Caco-2 (cell line): ENCODE results near the gene IRF1. TPM values are rescaled to one million over a fixed set of nuclear protein-coding genes. Genes with fewer than 3 reads are reported as not detected.

Experiments used
- BruUV-seq: library from RNA; stranded (reverse); fragments of 400-500 nt; replicated peaks from 2 replicates; lab custom pipeline; 2021; lab: Mats Ljungman, UMichigan
- CTCF ChIA-PET: fragments of 300-600 bp; sonication (Branson Sonifier 250); formaldehyde crosslinking; loops from one replicate; lab custom pipeline; 2022; ENCODE audit warnings: antibody characterized with exemption; lab: Charles Lee
- POLR2A ChIA-PET: fragments of 300-600 bp; sonication (Branson Sonifier 250); formaldehyde crosslinking; loops from one replicate; lab custom pipeline; 2022; ENCODE audit warnings: antibody characterized with exemption; lab: Charles Lee
- DNase-seq, 2 experiments: peaks; one replicate each; pipeline versions ENCODE4 v3.0.0 to v3.0.0-alpha.2; 2020 to 2022
- H3K27me3 ChIP-seq: replicated peaks from 2 replicates; pipeline ENCODE4 v1.6.0; 2011; ENCODE audit warnings: low read length; ENCODE audit not compliant: control insufficient read depth, insufficient read depth
- H3K36me3 ChIP-seq: 2 replicates; pipeline ENCODE4 v1.5.1; 2011; ENCODE audit warnings: low read length; ENCODE audit not compliant: control insufficient read depth, insufficient read depth
- H3K4me1 ChIP-seq: fragments of 250-450 bp; sonication (Bioruptor Pico); 2 replicates; pipeline ENCODE4 v1.5.1; 2020; ENCODE audit warnings: mild to moderate bottlenecking
- H3K4me3 ChIP-seq: 2 replicates; pipeline ENCODE4 v1.5.1; 2011; ENCODE audit warnings: low read depth, mild to moderate bottlenecking, control low read depth, low read length
- H3K9me3 ChIP-seq: fragments of 250-450 bp; sonication (Bioruptor Pico); 2 replicates; pipeline ENCODE4 v1.5.1; 2020; ENCODE audit warnings: mild to moderate bottlenecking, moderate library complexity
- H3K27ac Mint-ChIP-seq: one replicate; pipeline ENCODE4 v1.8.0; 2022; ENCODE audit warnings: mixed read lengths; ENCODE audit not compliant: unreplicated experiment
- H3K27me3 Mint-ChIP-seq: one replicate; pipeline ENCODE4 v1.8.0; 2022; ENCODE audit warnings: mixed read lengths; ENCODE audit not compliant: insufficient read depth, unreplicated experiment
- H3K36me3 Mint-ChIP-seq: one replicate; pipeline ENCODE4 v1.8.0; 2022; ENCODE audit warnings: mild to moderate bottlenecking, mixed read lengths; ENCODE audit not compliant: insufficient read depth, unreplicated experiment
- H3K4me1 Mint-ChIP-seq: one replicate; pipeline ENCODE4 v1.8.0; 2022; ENCODE audit warnings: low read depth, mixed read lengths; ENCODE audit not compliant: unreplicated experiment
- H3K4me3 Mint-ChIP-seq: one replicate; pipeline ENCODE4 v1.8.0; 2022; ENCODE audit warnings: mild to moderate bottlenecking, moderate library complexity, mixed read lengths; ENCODE audit not compliant: unreplicated experiment
- H3K9me3 Mint-ChIP-seq: one replicate; pipeline ENCODE4 v1.8.0; 2022; ENCODE audit warnings: mixed read lengths; ENCODE audit not compliant: unreplicated experiment
- CTCF ChIP-seq, 2 experiments: fragments of 200-600 bp in 1 of 2; IDR thresholded peaks; 1 replicate in 1 of 2; 2 replicates in 1 of 2; pipeline versions ENCODE4 v1.5.1 to v1.8.0; 2011 to 2022; ENCODE audit warnings: antibody characterized with exemption in 1 of 2, control low read depth in 1 of 2, inconsistent platforms in 1 of 2, low read depth in 1 of 2, low read length in 1 of 2, mild to moderate bottlenecking in 1 of 2, moderate library complexity in 1 of 2; ENCODE audit not compliant: insufficient read depth in 1 of 2, severe bottlenecking in 1 of 2, unreplicated experiment in 1 of 2
- intact Hi-C: fragments of 100-400 bp; cut with micrococcal nuclease; formaldehyde crosslinking; loops from one replicate; pipeline ENCODE4 v1.10.0; 2022; ENCODE audit not compliant: unreplicated experiment
- total RNA-seq: library from RNA; stranded (reverse); gene quantifications from 2 replicates; pipeline ENCODE4 v1.2.3, GENCODE V29; 2022

IRF1 gene
- total RNA-seq, 1 experiment from 2014 or later: 16.8 TPM

GRCh38 chr5:132528021-132528420, 37.4 kb upstream of the IRF1 start:
- Mint-ChIP-seq H3K27me3 (peaks cover 10% of the 10 kb centered on the region), H3K9me3 (no peaks in the 10 kb centered on the region), H3K4me3 (no peak overlapping the region), H3K27ac (no peak overlapping the region), H3K4me1 (peaks cover 7% of the 10 kb centered on the region), H3K36me3 (no peaks in the 10 kb centered on the region)
- Histone ChIP-seq H3K27me3 (no peaks in the 10 kb centered on the region), H3K9me3 (no peaks in the 10 kb centered on the region), H3K4me3 (no peak overlapping the region), H3K36me3 (no peaks in the 10 kb centered on the region), H3K4me1 (no peaks in the 10 kb centered on the region)
- POLR2A ChIA-PET: no interaction called here
- CTCF ChIA-PET: interaction anchor here (1.9 kb wide), 1 partner anchor 21 kb away, joined by 4 read pairs; no protein-coding TSS in a partner anchor
- no peak for TF ChIP-seq CTCF (IDR thresholded peaks at IDR 0.05; ENCODE audit: insufficient read depth in 1 of 2, low read depth in 1 of 2, low read length in 1 of 2, severe bottlenecking in 1 of 2, unreplicated experiment in 1 of 2)
- no peak for DNase-seq
- no TSS peak for BruUV-seq
- intact Hi-C loops: loop anchor here (5.0 to 10.0 kb wide), 2 partner anchors 64 to 147 kb away; partner anchors contain the start of gene IL4

- peaks cover 7% of the 10 kb centered on the region for H3K4me1 Mint-ChIP-seq
- no peak overlapping the region for H3K4me3 ChIP-seq
These were observed 36.5 kb upstream of the IRF1 start for GRCh38 chr5:132526974-132527564.

More at GRCh38 chr5:132526974-132527564, 36.5 kb upstream of the IRF1 start:
- no TSS peak for BruUV-seq
- H3K27ac Mint-ChIP-seq: no peak overlapping the region
- H3K4me3 Mint-ChIP-seq: no peak overlapping the region
- intact Hi-C loops: loop anchor here (1.0 to 10.0 kb wide), 5 partner anchors 29 to 293 kb away; partner anchors contain the start of genes IL4 and RAD50
- no peak for DNase-seq
- Histone ChIP-seq H3K27me3 (no peaks in the 10 kb centered on the region), H3K9me3 (no peaks in the 10 kb centered on the region), H3K4me1 (no peaks in the 10 kb centered on the region), H3K36me3 (no peaks in the 10 kb centered on the region)
- TF ChIP-seq CTCF (IDR thresholded peaks at IDR 0.05; ENCODE audit: insufficient read depth in 1 of 2, low read depth in 1 of 2, low read length in 1 of 2, severe bottlenecking in 1 of 2, unreplicated experiment in 1 of 2): no peak
- H3K36me3 Mint-ChIP-seq: no peaks in the 10 kb centered on the region
- POLR2A ChIA-PET: interaction anchor here (1.9 kb wide), 1 partner anchor 30 kb away, joined by 5 read pairs; the partner anchor contains the start of gene RAD50
- peaks cover 8% of the 10 kb centered on the region for H3K27me3 Mint-ChIP-seq
- peaks cover 6% of the 10 kb centered on the region for H3K9me3 Mint-ChIP-seq
- CTCF ChIA-PET: interaction anchor here (0.6 to 2.0 kb wide), 12 partner anchors 12 to 293 kb away, joined by 3 to 14 read pairs (median 4); partner anchors contain the start of genes KIF3A and RAD50
